ENCODE data around the gene UBASH3B.
A peak's percentile ranks its signal among the peaks of the same experiment; 100 is the strongest.

UBASH3B gene

DNA sequence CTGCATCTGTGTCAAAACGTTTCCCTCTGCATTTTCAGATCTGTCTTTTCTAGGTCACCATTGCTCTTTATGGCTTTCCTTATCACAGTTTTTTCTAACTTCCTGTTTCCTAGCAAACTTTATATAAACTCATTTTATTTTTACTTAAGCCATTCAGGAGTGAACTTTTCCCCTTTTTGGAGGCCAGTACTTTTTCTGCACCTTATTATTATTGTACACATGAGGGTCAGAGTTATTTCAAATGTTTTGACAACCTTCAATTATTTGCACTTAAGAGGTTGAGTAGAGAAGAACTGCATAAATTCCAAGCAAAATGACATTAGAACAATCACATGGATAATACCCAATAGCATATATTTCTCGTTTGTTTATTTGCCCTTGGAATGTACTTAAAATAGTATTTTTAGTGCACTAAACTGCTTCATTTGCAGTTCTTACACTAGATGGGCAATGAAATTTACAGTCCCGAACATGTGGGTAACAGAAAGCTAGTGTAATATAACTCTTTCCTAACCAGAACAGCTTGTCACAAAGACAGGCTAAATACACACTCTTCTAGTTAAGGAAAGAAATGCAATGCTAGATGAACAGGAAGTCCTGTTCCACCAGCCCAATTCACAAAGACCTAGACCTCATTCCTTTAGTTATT, 79.5 kb downstream of the UBASH3B start:
- DNase-seq: no peak

DNA sequence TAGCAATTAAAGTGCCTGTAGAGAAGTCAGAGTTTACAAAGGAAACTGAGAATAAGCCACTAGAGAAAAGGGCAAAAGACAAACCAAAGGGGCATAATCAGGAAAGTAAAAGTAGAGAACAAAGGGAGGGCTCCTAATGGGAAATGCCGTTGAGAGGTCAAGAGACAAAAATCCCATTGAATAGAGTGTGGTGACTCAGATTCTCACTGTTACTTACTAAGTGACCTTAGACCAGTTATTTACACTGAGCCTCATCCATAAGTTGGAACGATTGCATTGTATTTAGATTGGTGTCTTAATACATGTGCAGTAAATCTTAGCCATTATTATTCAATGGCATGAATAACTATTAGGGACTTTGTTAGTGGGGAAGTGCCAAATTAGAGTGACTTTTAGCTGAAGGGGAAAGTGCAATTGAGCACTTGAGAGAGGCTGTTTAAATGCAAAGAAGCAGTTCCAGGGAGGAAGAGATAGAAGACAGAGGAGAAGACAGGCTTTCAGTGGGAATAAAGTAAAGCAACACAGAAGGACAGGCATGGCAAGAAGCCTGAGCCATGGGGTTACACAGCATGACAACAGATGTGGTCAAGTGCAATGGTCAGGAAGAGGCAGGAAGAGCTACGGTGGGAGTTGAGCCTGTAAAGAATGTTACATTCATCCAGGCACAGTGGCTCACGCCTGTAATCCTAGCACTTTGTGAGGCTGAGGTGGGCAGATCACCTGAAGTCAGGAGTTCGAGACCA, 82.6 kb downstream of the UBASH3B start:
- DNase-seq: no peak

DNA sequence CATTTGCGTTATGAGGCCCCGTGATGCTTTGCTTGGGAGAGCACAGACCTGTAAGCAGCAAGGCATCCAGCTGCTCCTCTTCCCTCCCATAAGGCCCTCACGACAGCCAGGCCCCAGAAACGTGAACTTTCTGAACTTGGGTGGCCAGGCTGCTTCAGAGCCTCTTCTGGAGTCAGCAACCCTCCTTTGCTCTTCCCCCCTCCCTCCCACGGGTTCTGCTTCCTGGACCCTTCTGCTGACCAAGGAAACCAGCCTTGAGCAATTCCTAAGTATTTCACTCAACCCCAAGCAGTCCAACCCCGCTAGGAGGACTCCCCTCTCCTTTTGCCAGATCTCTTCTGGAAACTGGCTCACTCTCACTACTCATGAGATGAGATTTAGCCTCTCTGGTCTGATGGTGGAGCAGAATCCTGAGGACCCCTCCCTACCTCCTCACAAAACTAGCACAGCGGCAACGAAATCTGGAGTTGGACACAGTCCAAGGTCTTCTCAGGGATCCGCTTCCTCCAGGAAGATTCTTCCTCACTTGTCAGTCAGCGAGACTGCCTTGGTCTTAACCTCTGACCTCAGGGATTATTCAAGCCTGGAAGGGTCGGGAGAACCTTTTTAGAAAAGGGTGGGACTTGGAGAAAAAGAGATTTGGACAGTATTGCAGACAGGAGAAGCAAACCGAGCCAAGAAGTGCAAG, 86.2 kb downstream of the UBASH3B start:
- no peak for DNase-seq

- DNase-seq: no peak
Observed at GRCh38 chr11:122742301-122743018, 86.9 kb downstream of the UBASH3B start.

DNA sequence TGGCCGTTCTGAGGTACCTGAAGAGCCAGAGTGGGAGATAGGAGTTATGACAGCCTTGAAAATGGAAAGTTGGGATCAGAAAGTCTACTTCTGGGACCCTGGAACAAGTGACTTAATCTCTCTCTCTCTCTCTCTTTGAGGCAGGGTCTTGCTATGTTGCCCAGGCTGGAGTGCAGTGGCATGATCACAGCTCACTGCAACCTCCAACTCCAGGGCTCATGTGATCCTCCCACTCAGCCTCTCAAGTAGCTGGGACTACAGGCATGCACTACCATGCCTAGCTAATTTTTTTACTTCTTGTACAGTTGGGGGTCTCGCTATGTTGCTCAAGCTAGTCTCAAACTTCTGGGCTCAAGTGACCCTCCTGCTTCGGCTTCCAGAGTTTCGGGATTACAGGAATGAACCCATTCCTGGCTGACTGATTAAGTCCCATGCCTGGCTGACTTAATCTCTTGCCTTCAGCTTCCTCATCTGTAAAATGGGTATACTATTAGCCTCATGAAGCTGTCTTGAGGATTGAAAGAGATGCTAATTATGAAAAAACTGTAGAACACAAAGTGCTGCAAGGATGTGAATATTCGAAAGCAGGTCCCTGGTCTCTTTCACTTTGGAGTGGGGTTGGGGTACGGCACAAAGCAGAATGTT, 87.7 kb downstream of the UBASH3B start:
- no peak for DNase-seq

DNA sequence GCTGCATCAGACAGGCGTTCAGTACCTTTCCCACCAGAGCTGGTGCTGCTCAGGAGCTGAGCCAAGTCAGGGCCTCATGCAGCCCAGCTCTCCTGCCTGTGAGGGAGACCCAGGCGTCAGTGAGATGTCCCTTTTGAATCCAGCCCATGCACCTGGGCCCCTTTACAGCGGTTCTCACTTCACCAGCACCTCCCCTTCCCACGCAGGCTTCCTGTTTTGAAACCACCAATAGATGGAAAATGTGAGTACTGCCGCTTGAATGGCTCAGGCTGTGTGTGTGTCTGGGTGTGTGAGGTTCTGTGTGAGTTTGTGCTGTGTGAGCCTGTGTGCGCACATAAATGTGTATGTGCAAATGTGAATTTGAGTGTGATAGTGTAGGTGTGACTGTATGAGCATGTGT, 88.4 kb downstream of the UBASH3B start:
- DNase-seq: no peak

DNA sequence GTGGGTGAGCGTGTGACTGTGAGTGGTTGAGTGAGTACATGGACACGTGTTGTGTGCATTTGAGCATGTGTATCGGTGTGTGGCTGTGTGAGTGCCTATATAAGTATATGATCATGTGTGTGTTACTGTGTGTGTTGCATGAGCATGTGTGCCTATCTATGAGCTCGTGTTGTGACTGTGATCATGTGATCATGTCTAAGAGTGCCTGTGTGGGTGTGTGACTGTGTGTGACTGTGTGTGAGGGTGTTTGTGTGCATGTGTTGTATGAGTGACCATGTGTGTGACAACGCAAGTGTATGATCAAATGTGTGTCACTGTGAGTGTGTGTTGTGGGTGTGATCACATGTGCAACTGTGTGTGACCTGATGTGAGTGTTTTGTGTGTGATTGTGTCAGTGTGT, 88.8 kb downstream of the UBASH3B start:
- DNase-seq: no peak

DNA sequence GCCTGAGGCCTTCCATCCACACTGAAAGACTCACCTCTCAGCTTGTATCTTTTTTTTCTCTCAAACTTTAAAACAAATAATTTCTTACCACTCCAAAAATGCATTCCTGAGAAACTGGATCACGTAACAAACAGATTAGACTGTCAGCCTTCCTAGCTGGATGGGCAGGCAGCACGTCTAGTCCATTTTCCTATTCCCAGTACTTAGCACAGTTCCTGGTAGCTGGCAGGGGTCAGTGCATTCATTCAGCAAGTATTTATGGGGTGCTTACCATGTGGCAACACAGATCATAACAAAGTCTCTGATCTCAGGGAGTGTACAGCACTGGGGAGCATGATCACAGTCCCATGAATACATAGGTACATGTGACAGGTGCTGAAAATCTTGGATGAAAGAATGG, 89.6 kb downstream of the UBASH3B start:
- no peak for DNase-seq

- DNase-seq: no peak
Observed at GRCh38 chr11:122746050-122746478, 90.5 kb downstream of the UBASH3B start.

- no peak for DNase-seq
Observed at GRCh38 chr11:122746611-122747244, 91.2 kb downstream of the UBASH3B start.

- DNase-seq: no peak
Observed at GRCh38 chr11:122747351-122747781, 91.8 kb downstream of the UBASH3B start.

GRCh38 chr11:122749005-122749687, 93.6 kb downstream of the UBASH3B start:
- DNase-seq: no peak

DNA sequence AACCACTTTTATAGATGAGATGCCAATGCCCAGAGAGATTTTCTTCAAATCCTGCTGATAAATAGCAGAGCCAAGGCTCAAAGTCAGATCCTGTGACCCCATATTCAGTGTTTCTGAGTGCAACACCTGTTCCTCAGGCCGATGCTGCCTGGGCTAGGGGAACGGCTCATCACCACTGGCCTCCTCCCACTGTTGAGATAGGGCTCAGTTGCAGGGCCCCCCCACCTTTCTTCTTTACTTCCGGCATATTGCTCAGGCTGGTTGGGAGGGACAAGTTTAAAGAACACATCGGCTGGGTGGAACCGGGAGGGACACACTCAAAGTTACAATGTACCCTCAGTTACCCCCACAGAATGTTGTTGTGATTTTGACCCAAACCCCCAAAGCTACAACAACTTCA, 94.5 kb downstream of the UBASH3B start:
- DNase-seq: no peak

GRCh38 chr11:122751292-122752070, 96.0 kb downstream of the UBASH3B start:
- peak; percentile 18 for DNase-seq

DNA sequence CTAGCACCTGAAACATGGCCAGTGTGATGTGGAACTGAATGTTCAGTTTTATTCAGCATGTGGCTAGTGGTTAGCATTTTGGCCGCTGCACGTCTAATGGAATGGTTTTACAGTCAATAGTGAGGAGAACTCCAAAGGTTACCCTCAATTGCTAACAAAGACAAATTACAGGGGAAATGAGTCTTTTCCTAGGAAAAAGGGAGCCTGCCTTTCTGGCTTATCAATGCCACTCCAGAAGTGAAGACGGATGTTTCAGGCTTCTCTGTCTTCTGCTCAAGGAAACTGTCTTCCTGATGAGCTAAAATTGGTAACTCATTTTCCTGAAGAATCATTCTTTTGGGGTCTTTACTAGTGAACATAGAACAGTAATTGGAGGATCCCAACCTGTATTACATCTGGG, 98.5 kb downstream of the UBASH3B start:
- DNase-seq: no peak

GRCh38 chr11:122754553-122755322, 99.2 kb downstream of the UBASH3B start:
- DNase-seq: peak; percentile 11

GRCh38 chr11:122755409-122755808, 99.9 kb downstream of the UBASH3B start:
- no peak for DNase-seq

DNA sequence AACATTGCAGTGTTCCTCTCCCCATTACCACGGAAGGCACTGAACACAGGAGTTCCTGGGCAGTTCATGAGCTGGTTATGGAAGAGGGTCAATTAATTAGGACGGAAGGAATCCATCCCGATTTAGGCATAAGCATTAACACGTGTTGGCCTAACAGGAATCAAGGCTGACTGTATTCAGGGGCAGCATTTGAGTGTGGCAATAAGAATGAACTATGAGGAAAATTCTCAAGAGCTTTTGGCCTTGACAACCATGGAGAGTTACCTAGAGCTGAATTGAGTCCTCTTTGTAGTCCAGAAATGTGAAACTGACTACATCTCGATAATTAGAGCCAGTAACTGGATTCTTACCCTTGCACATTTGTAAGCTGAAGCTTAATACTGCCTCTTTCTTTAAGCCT, 100.4 kb downstream of the UBASH3B start:
- DNase-seq: no peak

DNA sequence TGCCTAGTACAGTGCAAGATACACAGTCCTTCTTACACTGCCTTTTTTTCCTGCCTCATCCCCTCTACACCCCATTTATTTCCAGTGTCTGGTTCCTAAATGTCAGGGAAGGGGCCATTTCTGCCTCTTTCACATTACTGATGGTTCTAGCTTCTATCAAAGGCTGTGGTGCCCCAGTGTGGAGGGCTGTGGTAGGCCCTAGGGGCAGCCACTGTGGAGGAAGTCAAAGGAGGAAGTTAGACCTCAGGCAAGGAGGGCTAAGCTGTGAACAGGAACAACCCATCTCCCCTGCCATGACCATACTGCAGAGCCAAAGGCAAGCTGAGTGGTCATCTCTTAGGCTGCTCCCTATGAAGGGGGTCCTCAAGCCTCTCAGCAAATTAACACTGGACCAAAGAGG, 100.9 kb downstream of the UBASH3B start:
- DNase-seq: no peak

DNA sequence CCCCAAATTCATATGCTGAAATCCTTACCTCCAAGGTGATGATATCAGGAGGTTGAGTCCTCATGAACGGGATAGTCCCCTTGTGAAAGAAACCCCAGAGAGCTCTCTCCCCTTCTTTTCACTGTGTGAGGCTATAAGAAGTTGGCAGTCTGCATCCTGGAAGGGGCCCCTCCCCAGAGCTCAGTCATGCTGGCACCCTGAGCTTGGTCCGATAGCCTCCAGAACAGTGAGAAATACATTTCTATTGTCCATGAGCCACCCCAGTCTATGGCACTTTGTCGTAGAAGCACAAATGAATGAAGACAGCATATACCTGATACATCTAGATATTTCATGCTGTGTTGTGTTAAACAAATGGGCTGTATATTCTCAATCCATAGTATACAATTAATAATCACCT, 101.7 kb downstream of the UBASH3B start:
- DNase-seq: no peak
